DND-41 (cell line): Measurements from ENCODE around the gene PPFIBP1.

Experiments used
- CTCF ChIP-seq: IDR thresholded peaks from 2 replicates; pipeline ENCODE4 v1.5.1; 2012; ENCODE audit warnings: borderline replicate concordance, low read length, moderate library complexity, mild to moderate bottlenecking; ENCODE audit not compliant: poor library complexity, severe bottlenecking; ENCODE audit errors: extremely low read depth
- EZH2 ChIP-seq: IDR thresholded peaks from 3 replicates; pipeline ENCODE4 v1.6.1; 2012; ENCODE audit warnings: borderline replicate concordance, low read depth, mild to moderate bottlenecking, moderate library complexity, low read length, inconsistent platforms; ENCODE audit not compliant: severe bottlenecking

- TF ChIP-seq CTCF (no peak), EZH2 (no peak)
Measured at GRCh38 chr12:27493260-27493940, 30.6 kb upstream of the PPFIBP1 start.
